B cell (primary cell): Measurements from ENCODE around the gene AVPR1B.

Experiments
- CTCF ChIP-seq: fragments of 200-600 bp; IDR thresholded peaks from one replicate; pipeline ENCODE4 v1.8.0; 2022; ENCODE audit warnings: antibody characterized with exemption, mild to moderate bottlenecking
- EZH2 ChIP-seq: IDR thresholded peaks from 2 replicates; pipeline ENCODE4 v1.6.1; 2012; ENCODE audit warnings: borderline replicate concordance, low read depth, mild to moderate bottlenecking, moderate library complexity, low read length; ENCODE audit not compliant: insufficient read depth, poor library complexity, severe bottlenecking

GRCh38 chr1:206142770-206143169, 25.6 kb upstream of the AVPR1B start:
- TF ChIP-seq EZH2, result no peak
- TF ChIP-seq CTCF, result no peak
